ENCODE data around the gene COPG1. TPM values are rescaled to one million over a fixed set of nuclear protein-coding genes. Genes with fewer than 3 reads are reported as not detected.

The COPG1 gene
- total and polyA plus RNA-seq, 4 donors = 49.8 to 177 (median 87.0) TPM

- no peak overlapping the region for H3K4me3 ChIP-seq (ENCODE audit: low read depth in 1 of 3, low read length in 3 of 3)
- peaks cover 3 to 25% (median 22%) of the 10 kb centered on the region in 4 donors for H3K4me1 ChIP-seq (ENCODE audit: control insufficient read depth in 4 of 4, insufficient read depth in 4 of 4, low read length in 3 of 4)
- no peak for TF ChIP-seq RXRA (IDR thresholded peaks at IDR 0.05)
- H3K36me3 ChIP-seq (ENCODE audit: control insufficient read depth in 4 of 4, insufficient read depth in 3 of 4, low read depth in 1 of 4, low read length in 3 of 4) = no peaks in the 10 kb centered on the region
- no peak overlapping the region for H3K9ac ChIP-seq (ENCODE audit: low read depth in 1 of 2, low read length in 2 of 2)
- no peak for DNase-seq (ENCODE audit: low spot score)
- H3K9me3 ChIP-seq (ENCODE audit: control insufficient read depth in 4 of 4, low read length in 3 of 4) = no peaks in the 10 kb centered on the region
- no peak overlapping the region for H3K27ac ChIP-seq (ENCODE audit: low read depth in 1 of 2, low read length in 2 of 2)
- no peaks in the 10 kb centered on the region for H3K27me3 ChIP-seq (ENCODE audit: control insufficient read depth in 4 of 4, insufficient read depth in 4 of 4, low read length in 3 of 4)
These were observed 2.8 kb upstream of the COPG1 start for GRCh38 chr3:129246636-129247035.

- H3K9ac ChIP-seq (ENCODE audit: low read depth in 1 of 2, low read length in 2 of 2) = peak overlapping the region; percentile 87 to 98
- H3K27me3 ChIP-seq (ENCODE audit: control insufficient read depth in 4 of 4, insufficient read depth in 4 of 4, low read length in 3 of 4) = no peaks in the 10 kb centered on the region
- H3K27ac ChIP-seq (ENCODE audit: low read depth in 1 of 2, low read length in 2 of 2) = peak overlapping the region; percentile 82 to 96
- H3K4me3 ChIP-seq (ENCODE audit: low read depth in 1 of 3, low read length in 3 of 3) = peak overlapping the region; percentile 73 to 98 (median 94)
- DNase-seq (ENCODE audit: low spot score) = no peak
- TF ChIP-seq EGR1 (IDR thresholded peaks at IDR 0.05; ENCODE audit: low read depth in 2 of 2) (no peak), SP1 (IDR thresholded peaks at IDR 0.05) (no peak), JUND (IDR thresholded peaks at IDR 0.05) (no peak), HNF4A (conservative IDR thresholded peaks at IDR 0.05) (no peak), MAX (IDR thresholded peaks at IDR 0.05) (no peak), FOXA2 (IDR thresholded peaks at IDR 0.05) (no peak), FOXA1 (IDR thresholded peaks at IDR 0.05) (no peak), REST (IDR thresholded peaks at IDR 0.05) (no peak), ATF3 (IDR thresholded peaks at IDR 0.05) (no peak), GABPA (IDR thresholded peaks at IDR 0.05 in 1 of 2, conservative IDR thresholded peaks at IDR 0.05 in 1 of 2) (no peak), RAD21 (IDR thresholded peaks at IDR 0.05) (no peak), CTCF (IDR thresholded peaks at IDR 0.05; ENCODE audit: low read depth, low read length, missing input control) (no peak), ZBTB33 (IDR thresholded peaks at IDR 0.05) (no peak), RXRA (IDR thresholded peaks at IDR 0.05) (no peak), HNF4G (IDR thresholded peaks at IDR 0.05) (no peak), NR2F2 (IDR thresholded peaks at IDR 0.05) (no peak), TAF1 (conservative IDR thresholded peaks at IDR 0.05) (no peak), YY1 (IDR thresholded peaks at IDR 0.05) (no peak)
- 36% methylated on average over 21 of the region's 21 CpGs for WGBS
- H3K9me3 ChIP-seq (ENCODE audit: control insufficient read depth in 4 of 4, low read length in 3 of 4) = no peaks in the 10 kb centered on the region
- peaks cover 5 to 16% (median 15%) of the 10 kb centered on the region in 4 donors for H3K36me3 ChIP-seq (ENCODE audit: control insufficient read depth in 4 of 4, insufficient read depth in 3 of 4, low read depth in 1 of 4, low read length in 3 of 4)
- peaks cover 3 to 25% (median 22%) of the 10 kb centered on the region in 4 donors for H3K4me1 ChIP-seq (ENCODE audit: control insufficient read depth in 4 of 4, insufficient read depth in 4 of 4, low read length in 3 of 4)
These were observed 973 bp upstream of the COPG1 start for GRCh38 chr3:129248286-129248979.
